Measurements from ENCODE around the gene PGP. TPM values are rescaled to one million over a fixed set of nuclear protein-coding genes. Genes with fewer than 3 reads are reported as not detected.
A peak's percentile ranks its signal among the peaks of the same experiment; 100 is the strongest.

Gene PGP
- total RNA-seq, 1 donor = 20.3 TPM

DNA sequence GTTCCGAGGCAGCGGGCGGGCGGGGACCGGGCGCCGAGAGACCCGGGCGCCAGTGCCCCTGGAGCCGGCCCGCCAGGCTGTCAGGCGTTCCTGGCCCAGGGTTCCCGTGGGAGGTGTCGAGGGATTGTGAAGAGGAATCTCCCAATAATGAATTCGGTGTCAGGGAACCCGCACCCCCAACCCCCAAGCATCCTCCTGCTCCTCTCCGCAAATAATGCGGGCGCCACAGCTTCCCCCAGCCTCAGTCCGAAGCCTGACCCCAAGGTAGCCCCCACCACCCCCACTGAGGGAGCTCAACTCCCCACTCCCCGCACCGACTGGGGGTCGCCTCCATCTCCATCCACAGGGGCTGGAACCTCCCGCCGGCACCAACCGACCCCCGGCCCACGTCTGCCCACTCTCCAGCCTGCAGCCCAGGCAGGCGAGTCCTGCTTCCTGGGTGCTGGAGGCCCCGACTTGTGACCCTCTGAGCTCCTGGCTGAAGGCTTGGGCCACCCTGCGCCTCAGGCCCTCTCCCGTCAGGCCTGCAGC, 17.6 kb downstream of the PGP start:
- DNase-seq (ENCODE audit: low read depth) = no peak
- TF ChIP-seq, protein P1, sequence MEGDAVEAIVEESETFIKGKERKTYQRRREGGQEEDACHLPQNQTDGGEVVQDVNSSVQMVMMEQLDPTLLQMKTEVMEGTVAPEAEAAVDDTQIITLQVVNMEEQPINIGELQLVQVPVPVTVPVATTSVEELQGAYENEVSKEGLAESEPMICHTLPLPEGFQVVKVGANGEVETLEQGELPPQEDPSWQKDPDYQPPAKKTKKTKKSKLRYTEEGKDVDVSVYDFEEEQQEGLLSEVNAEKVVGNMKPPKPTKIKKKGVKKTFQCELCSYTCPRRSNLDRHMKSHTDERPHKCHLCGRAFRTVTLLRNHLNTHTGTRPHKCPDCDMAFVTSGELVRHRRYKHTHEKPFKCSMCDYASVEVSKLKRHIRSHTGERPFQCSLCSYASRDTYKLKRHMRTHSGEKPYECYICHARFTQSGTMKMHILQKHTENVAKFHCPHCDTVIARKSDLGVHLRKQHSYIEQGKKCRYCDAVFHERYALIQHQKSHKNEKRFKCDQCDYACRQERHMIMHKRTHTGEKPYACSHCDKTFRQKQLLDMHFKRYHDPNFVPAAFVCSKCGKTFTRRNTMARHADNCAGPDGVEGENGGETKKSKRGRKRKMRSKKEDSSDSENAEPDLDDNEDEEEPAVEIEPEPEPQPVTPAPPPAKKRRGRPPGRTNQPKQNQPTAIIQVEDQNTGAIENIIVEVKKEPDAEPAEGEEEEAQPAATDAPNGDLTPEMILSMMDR (IDR thresholded peaks at IDR 0.05; ENCODE audit: insufficient read depth, low read depth, low read length) = no peak
- H3K4me3 ChIP-seq (ENCODE audit: low read depth, low read length) = no peak overlapping the region

DNA sequence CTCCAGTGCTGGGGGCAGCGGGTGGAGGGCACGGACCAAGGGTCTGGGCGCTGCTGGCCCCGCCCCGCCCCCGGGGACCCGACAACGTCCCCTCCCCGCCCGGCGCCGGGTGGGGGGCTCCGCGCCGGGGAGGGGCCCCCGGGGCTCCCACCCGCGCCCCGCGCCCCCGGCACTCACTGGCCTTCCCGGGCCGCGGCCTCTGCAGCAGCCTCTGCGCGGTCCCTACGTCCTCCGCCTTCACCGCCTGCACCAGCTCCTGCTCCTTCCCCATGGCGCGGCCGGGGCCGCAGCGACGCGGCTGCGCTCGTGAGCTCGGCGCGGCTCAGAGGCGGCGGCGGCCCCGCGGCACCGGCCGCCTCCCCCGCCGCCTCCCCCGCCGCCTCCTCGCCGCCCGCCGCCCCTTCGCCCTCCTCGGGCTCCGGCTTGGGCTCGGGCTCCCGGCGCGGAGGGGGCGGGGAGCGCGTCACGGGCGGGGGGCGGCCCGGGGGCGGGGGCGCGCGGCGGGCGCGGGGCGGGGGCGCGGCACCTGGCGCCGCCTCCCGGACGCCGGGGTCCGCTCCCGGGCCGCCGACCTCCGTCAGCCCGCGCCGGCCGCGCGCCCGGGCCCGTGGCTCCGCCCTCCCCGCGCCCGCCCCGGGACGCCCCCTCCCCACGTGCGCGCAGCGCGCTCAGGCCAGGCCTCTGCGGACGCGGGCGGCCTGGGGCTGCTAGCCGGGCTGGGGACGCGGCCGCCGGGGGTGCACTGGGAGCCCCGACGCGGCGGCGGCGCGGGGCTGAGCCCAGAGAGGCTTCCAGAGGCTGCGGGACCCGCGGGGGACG, 18.3 kb downstream of the PGP start, which contains the start of gene CASKIN1:
Gene CASKIN1, minus strand, starts transcription at position 444 of the 819 bp plus-strand sequence. Its CDS starts 173 bp downstream, at position 271.
- TF ChIP-seq, protein P1 (IDR thresholded peaks at IDR 0.05; ENCODE audit: insufficient read depth, low read depth, low read length) = no peak
- peak; percentile 16 for DNase-seq (ENCODE audit: low read depth)
- peak within 1 kb of the TSS; percentile 40 for H3K4me3 ChIP-seq (ENCODE audit: low read depth, low read length)

DNA sequence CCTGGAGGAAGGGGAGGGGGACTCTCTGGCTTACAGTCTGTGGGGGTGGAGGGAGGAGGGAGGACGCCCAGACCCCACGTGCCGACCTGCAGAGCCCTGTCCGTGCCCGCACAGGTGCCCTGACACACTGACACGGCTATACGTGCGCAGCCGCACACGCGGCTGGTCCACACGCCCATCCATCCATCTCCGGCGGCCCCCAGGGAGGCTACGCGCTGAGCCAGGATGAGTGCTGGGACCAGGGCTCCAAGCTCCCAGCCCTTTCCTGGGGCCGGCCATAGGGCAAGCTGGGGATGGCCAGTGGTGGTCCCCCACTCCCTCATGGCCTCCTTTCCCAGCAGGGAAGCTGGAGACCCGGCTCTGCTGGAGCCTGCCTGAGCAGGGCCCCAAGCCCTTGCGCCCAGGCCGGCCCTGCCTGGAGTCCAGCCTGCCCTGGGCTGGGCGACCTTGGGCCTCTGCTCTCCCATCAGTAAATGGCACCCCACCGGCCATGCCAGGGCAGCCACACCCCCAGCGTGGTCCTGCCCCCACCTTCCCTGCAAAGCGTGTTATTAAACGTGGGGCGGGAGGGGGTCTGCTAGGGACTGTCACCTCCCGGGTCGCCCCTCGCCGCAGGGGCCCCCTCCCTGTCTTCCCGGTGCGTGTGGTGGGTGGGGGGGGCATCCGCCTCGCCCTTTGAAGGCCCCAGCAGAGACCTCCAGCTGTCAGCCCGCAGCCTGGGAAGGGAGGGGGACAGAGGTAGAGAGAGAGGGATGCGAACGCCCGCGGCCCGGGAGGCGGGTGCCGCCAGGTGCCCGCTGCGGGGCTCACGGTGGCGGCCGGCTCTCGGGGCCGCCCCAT, 19.1 kb downstream of the PGP start:
- TF ChIP-seq, protein P1 (IDR thresholded peaks at IDR 0.05; ENCODE audit: insufficient read depth, low read depth, low read length) = no peak
- DNase-seq (ENCODE audit: low read depth) = no peak
- peak overlapping the region; percentile 40 for H3K4me3 ChIP-seq (ENCODE audit: low read depth, low read length)

DNA sequence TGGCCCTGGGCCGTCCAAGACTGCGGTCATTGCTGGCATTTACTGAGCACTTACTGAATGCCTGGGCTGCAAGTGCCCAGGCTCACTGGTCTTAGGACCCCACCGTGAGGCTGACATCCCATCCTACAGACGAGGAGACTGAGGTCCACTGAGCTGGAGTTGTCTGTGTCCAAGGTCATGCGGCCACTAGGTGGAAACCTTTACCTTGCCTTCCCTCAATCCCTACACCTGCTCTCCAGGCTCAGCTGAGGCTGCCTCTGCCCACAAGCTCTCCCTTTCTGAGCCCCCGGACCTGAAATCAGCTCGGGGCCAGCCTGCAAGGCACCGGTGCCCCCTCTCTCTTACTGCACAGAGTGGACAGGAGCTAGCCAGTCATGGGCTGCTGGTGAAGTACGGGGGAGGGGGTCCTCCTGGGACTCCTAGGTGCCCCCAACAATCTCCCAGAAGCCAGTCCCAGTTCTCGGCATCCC, 19.8 kb downstream of the PGP start:
- peak; percentile 35 for DNase-seq (ENCODE audit: low read depth)
- no peak overlapping the region for H3K4me3 ChIP-seq (ENCODE audit: low read depth, low read length)
- TF ChIP-seq, protein P1 (IDR thresholded peaks at IDR 0.05; ENCODE audit: insufficient read depth, low read depth, low read length) = peak; percentile 42

DNA sequence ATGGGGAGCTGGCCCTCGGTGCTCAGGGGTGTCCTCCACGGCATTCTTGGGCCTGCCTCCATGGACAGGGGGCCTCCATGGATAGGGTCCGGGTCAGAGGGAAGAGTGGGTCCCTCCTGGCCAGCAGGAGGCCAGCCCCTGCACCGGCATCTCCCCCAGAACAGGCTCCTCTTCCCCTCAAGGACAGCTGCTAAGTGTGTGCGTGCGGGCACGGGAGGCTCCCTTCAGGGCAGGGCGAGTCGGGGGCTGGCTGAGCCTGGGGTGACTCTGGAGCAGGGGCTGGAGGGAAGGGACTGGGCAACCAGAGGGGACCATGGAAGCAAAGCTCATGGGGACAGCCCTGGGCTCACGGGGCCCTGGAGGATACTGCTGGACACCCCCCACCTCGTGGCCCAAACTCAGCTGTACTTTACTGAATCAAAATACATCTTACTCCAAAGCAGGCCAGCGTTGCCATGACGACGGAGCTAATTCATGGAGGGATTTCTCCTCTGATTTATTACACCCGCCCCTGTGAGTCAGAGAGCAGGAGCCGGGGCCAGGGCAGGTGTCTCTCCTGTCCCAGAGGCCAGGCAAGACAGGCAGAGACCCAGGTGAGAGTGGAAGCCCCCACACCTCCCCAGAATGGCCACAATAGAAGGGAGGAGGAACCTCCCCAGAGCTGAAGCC, 20.3 kb downstream of the PGP start:
- peak; percentile 12 for DNase-seq (ENCODE audit: low read depth)
- no peak overlapping the region for H3K4me3 ChIP-seq (ENCODE audit: low read depth, low read length)
- TF ChIP-seq, protein P1 (IDR thresholded peaks at IDR 0.05; ENCODE audit: insufficient read depth, low read depth, low read length) = no peak

DNA sequence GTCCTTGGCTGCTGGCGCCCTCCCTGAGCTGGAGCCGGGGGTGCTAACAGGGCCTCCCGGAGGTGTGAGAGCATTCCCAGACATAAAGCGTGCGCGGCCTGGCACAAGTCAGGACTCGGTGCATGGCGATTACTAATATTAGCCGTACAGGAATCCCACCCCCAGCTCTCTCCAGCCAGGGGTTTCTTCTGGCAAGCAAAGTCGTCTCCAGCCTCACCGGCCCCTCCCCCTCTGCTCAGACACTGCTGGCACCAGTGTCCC, 23.3 kb downstream of the PGP start:
- H3K4me3 ChIP-seq (ENCODE audit: low read depth, low read length) = no peak overlapping the region
- TF ChIP-seq, protein P1 (IDR thresholded peaks at IDR 0.05; ENCODE audit: insufficient read depth, low read depth, low read length) = no peak
- DNase-seq (ENCODE audit: low read depth) = no peak

Data from fibroblast of villous mesenchyme (primary cell).